CD4-positive, alpha-beta T cell treated with Interleukin-15 for 1 hour (primary cell): ENCODE data around the gene SPARCL1.
"Not testable (repeated sequence)": the region's sequence is repeated elsewhere in the genome, so short reads cannot be mapped to it uniquely, and the experiment has no call there.

ENCODE experiments used
- DNase-seq: peaks from one replicate; pipeline ENCODE4 v3.0.0-alpha.2; 2020

The SPARCL1 gene

DNA sequence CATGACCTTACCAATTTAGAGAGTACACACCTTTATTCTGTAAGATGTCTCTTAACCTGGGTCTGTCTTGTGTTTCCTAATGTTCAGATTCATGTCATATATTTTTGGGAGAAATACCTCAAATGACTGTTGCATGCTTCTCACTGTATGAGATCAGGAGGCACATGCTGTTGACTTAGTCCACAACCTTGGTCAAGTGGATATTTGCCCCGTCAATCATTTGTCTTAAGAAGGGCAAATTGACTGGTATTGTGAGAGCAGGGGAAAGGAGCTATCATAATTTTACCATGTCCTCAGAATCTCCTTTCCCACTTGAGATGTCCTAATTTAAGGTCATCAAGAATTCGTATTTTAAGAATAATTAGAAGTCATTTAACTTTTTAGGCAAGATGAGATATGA lies 95.8 kb downstream of the SPARCL1 start:
- DNase-seq, result no peak

GRCh38 chr4:87430038-87430437 lies 99.1 kb downstream of the SPARCL1 start:
- DNase-seq, result no peak

DNA sequence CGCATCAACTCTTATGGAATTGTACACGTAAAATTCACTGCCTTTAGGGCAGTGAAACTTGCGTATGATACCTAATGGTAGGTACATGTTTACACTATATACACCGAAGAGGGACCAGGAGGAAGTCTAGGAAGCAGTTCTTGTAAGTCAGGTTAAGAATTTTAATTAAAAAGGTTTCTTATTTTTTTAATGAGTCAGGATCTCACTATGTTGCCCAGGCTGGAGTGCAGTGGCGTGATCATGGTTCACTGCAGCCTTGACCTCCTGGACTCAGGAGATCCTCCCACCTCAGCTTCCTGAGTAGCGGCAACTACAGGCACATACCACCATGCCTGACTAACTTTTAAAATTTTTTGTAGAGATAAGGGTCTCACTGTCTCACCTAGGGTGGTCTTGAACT lies 100.2 kb downstream of the SPARCL1 start:
- DNase-seq, result no peak

DNA sequence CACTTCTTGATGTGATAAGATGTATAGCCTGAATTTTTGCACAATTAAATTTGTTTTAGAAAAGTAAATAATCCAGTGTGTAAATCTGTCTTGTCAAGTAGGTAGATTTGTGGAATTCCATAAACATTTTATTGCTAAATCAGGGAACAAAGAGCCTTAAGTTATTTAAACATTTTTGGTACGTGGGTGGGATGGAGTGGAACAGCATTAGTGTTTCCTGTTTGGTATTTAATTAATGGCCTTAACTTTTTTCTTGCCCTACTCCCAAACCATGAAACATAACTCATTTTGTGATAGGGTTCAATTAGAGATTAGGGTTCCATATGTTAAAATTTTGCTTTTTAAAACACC lies 101.7 kb downstream of the SPARCL1 start:
- no peak for DNase-seq

DNA sequence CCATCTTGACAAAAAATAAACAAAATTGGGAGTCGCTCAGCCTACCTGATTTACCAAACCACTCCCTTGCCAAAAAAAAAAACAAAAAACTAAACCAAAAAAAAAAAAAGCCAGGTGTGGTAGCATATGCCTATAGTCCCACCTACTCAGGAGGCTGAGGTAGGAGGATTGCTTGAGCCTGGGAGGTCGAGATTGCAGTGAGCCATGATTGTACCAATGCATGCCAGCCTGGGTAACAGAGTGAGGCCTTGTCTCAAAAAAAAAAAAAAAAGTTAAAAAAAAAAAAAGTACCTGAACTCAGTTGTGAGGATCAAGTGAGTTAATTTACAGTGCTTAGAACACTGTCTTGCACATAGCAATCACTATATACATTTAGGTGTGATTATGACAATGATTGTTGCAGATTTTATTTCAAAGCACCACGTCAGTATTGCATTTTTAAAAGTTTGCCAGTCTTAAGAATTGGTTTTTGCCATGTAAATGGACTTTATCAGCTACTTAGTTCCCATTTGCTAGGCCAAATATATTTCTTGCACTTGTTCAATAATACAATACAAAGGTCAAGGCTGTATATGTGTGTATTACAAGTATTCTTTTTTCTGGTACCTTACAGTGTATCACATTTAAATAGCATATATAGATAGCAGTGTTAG lies 102.2 kb downstream of the SPARCL1 start:
- no peak for DNase-seq

- no peak for DNase-seq
Observed at GRCh38 chr4:87425711-87426110, 103.5 kb downstream of the SPARCL1 start.

GRCh38 chr4:87424099-87424543 lies 105.1 kb downstream of the SPARCL1 start:
- not testable (repeated sequence) for DNase-seq
